Fibroblast of the aortic adventitia (primary cell): ENCODE data around the gene CTSA. TPM values are rescaled to one million over a fixed set of nuclear protein-coding genes. Genes with fewer than 3 reads are reported as not detected.

Experiments
- DNase-seq: peaks from one replicate; pipeline ENCODE4 v3.0.0-alpha.2; 2010; ENCODE audit warnings: low read depth
- H3K4me3 ChIP-seq: 2 replicates; pipeline ENCODE4 v1.5.1; 2011; ENCODE audit warnings: low read depth, mild to moderate bottlenecking, control low read depth, low read length, moderate library complexity
- CTCF ChIP-seq: IDR thresholded peaks from 2 replicates; pipeline ENCODE4 v1.5.1; 2011; ENCODE audit warnings: mild to moderate bottlenecking, low read length, control low read depth, inconsistent platforms; ENCODE audit not compliant: insufficient read depth
- total RNA-seq: library from RNA; depleted of rRNA; stranded (reverse); fragments of >200 nt; gene quantifications from 2 replicates; pipeline ENCODE4 v1.2.3, GENCODE V29; 2012; ENCODE audit warnings: low replicate concordance

The CTSA gene
- total RNA-seq, 1 donor = 166 TPM

DNA sequence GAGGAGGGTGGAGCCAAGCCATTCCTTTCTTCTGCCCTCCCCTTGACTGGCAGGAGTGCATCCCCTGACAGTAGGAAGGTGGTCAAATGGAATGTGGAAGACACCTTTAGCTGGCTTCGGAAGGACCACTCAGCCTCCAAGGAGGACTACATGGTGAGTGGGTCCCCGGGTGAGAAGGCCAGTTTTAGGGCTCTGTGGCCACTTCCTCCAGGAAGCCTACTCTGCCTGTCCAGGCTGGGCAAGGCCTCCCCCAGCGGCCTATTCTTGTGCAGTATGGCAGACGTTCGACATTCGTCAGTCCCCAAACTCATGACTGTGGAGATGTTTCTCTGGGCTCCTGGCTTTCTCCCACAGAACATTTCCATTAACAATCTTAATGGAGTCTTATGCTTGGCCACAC is 52.5 kb downstream of the CTSA start:
- no peak overlapping the region for H3K4me3 ChIP-seq
- no peak for DNase-seq
- no peak for TF ChIP-seq CTCF

- no peak for TF ChIP-seq CTCF
- H3K4me3 ChIP-seq = no peak overlapping the region
- DNase-seq = no peak
Observed at GRCh38 chr20:45944151-45944964, 53.2 kb downstream of the CTSA start.

- DNase-seq = no peak
- no peak for TF ChIP-seq CTCF
- H3K4me3 ChIP-seq = no peak overlapping the region
Observed at GRCh38 chr20:45944965-45945677, 54.0 kb downstream of the CTSA start.

DNA sequence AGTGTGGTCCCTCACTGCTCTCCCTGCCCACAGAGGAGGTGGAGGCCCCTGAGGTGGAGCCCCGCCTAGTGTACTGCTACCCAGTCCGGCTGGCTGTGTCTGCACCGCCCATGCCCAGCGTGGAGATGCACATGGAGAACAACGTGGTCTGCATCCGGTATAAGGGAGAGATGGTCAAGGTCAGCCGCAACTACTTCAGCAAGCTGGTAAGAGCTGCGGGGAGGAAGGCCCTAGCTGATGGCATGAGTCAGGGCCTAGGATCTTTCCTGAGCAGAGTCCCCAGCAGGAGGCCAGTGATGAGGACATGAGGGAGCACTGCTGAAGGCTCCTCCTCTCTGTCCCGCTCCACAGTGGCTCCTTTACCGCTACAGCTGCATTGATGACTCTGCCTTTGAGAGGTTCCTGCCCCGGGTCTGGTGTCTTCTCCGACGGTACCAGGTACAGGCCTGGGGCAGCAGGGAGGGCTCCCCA is 54.6 kb downstream of the CTSA start:
- TF ChIP-seq CTCF = no peak
- H3K4me3 ChIP-seq = no peak overlapping the region
- no peak for DNase-seq

DNA sequence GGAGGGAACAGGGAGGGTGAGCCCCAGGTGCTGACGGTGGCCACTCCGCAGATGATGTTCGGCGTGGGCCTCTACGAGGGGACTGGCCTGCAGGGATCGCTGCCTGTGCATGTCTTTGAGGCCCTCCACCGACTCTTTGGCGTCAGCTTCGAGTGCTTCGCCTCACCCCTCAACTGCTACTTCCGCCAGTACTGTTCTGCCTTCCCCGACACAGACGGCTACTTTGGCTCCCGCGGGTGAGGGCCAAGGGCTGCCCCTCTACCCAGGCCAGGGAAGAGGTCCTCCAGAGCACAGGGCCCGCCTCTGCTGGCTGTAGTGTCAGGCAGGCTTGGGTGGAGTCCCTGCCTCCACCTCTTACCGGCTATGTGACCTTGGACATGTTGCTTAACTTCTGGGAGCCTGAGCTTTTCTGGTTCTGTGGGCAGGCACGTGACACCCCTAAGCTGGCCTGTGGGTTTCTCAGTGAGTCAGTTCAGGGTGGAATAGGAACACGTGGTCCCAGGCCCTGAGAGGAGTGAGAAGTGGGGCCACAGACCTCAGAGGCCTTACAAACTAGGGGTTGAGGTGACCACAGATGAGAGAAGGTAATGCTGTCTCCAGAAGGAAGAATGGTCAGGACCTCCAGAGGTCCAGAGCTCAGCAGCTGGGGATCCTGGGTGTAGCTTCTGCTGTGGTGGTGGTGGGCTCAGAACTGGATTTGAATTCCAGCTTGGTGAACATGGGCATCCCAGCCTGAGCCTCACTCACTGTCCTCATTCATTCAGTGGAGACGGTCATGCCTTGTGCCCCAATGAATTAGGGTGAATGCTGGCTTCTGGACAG is 55.2 kb downstream of the CTSA start:
- no peak for TF ChIP-seq CTCF
- H3K4me3 ChIP-seq = no peak overlapping the region
- peak; percentile 80 for DNase-seq

- no peak overlapping the region for H3K4me3 ChIP-seq
- no peak for TF ChIP-seq CTCF
- DNase-seq = no peak
Observed at GRCh38 chr20:45947110-45947866, 56.2 kb downstream of the CTSA start.
